Right lobe of liver (tissue), 6 donors: ENCODE results near the gene PSKH1. TPM values are rescaled to one million over a fixed set of nuclear protein-coding genes. Genes with fewer than 3 reads are reported as not detected.

Experiments used
- ATAC-seq, 4 donors: fragments of 200-7000 bp; cut with Tn5 transposase; one replicate each; pipeline ENCODE4 v1.9.1; 2020; ENCODE audit warnings: mild to moderate bottlenecking in 4 of 4, moderate library complexity in 4 of 4
- DNase-seq, 3 donors: peaks; one replicate each; pipeline ENCODE4 v3.0.0-alpha.2; 2020
- H3K27ac ChIP-seq, 3 donors: fragments of 200-600 bp; one replicate each; pipeline ENCODE4 v1.8.0; 2022
- H3K27me3 ChIP-seq, 2 donors: fragments of 200-600 bp; one replicate each; pipeline ENCODE4 v1.8.0; 2022
- H3K36me3 ChIP-seq, 4 donors: fragments of 200-600 bp; sonication (generic) in 1 of 4; one replicate each; pipeline versions ENCODE4 v1.5.1 to v1.8.0; 2017 to 2022; ENCODE audit warnings: control low read depth in 1 of 4
- H3K4me1 ChIP-seq, 4 donors: fragments of 200-600 bp; sonication (generic) in 1 of 4; one replicate each; pipeline versions ENCODE4 v1.5.1 to v1.8.0; 2017 to 2022; ENCODE audit warnings: control low read depth in 1 of 4
- H3K4me3 ChIP-seq, 3 donors: fragments of 200-600 bp; one replicate each; pipeline ENCODE4 v1.8.0; 2022
- H3K9me3 ChIP-seq, 4 donors: fragments of 200-600 bp; sonication (generic) in 1 of 4; one replicate each; pipeline versions ENCODE4 v1.5.1 to v1.8.0; 2017 to 2022; ENCODE audit warnings: control low read depth in 1 of 4
- CTCF ChIP-seq, 4 donors: fragments of 200-600 bp in 3 of 4; fragments of 450-650 bp in 1 of 4; IDR thresholded peaks; one replicate each; pipeline versions ENCODE4 v1.5.1 to v1.8.0; 2016 to 2022; ENCODE audit warnings: antibody characterized with exemption in 4 of 4, mild to moderate bottlenecking in 2 of 4
- POLR2A ChIP-seq: fragments of 450-650 bp; IDR thresholded peaks from one replicate; pipeline ENCODE4 v1.6.1; 2017; ENCODE audit warnings: antibody characterized with exemption, mild to moderate bottlenecking
- WGBS: methylation state at CpG from one replicate; pipeline ENCODE4 v1.1.6; 2018; ENCODE audit warnings: low coverage, low lambda C conversion rate; ENCODE audit not compliant: insufficient coverage; ENCODE audit errors: missing lambda C conversion rate; 5-methylcytosine and 5-hydroxymethylcytosine counted together
- intact Hi-C, 2 donors: fragments of 100-400 bp; cut with DNase I; formaldehyde crosslinking; loops; one replicate each; pipeline versions ENCODE4 v1.11.2 to v1.14.1; 2022
- total RNA-seq, 6 experiments: library from RNA; depleted of rRNA in 2 of 6; stranded (reverse); fragments of >200 nt in 2 of 6; fragmentation: NEBNext Ultra II Directional in 3 of 6; extraction: Animal tissue kit (Norgen Biotek cat#: 25700) in 3 of 6; gene quantifications; one replicate each; pipeline versions ENCODE4 v1.1.0 to v1.2.4, GENCODE V29; 2016 to 2023
- donor health status: DM: no; HTN: yes; CAD: no.
- donor health status: DM: no; HTN: no; CAD: no.
- donor health status: DM: no; HTN: no; CAD: no.
- donor health status: DM: no; HTN: yes; CAD: no.
- donor health status: DM: no; HTN: yes; CAD: no.

Gene PSKH1
- total RNA-seq, 6 experiments from 2014 or later = 6.7 to 22.6 (median 13.2) TPM

GRCh38 chr16:67864594-67864993 is 28.5 kb upstream of the PSKH1 start:
- no peak overlapping the region for H3K4me3 ChIP-seq
- no peaks in the 10 kb centered on the region for H3K9me3 ChIP-seq
- H3K27ac ChIP-seq = no peak overlapping the region
- TF ChIP-seq CTCF (IDR thresholded peaks at IDR 0.05) = no peak
- no peak for TF ChIP-seq POLR2A
- no peaks in the 10 kb centered on the region for H3K4me1 ChIP-seq
- ATAC-seq (no peak), DNase-seq (no peak)
- no peaks in the 10 kb centered on the region for H3K27me3 ChIP-seq
- H3K36me3 ChIP-seq = peaks cover 0 to 36% (median 5%) of the 10 kb centered on the region in 4 donors
- 86% methylated on average over 1 of the region's 2 CpGs for WGBS
- intact Hi-C loops = no loop called here

GRCh38 chr16:67865318-67865717 is 27.7 kb upstream of the PSKH1 start:
- Histone ChIP-seq H3K4me1 (peaks cover 0 to 7% (median 0%) of the 10 kb centered on the region in 4 donors), H3K27me3 (no peaks in the 10 kb centered on the region), H3K9me3 (no peaks in the 10 kb centered on the region), H3K27ac (no peak overlapping the region), H3K4me3 (no peak overlapping the region), H3K36me3 (peaks cover 0 to 36% (median 6%) of the 10 kb centered on the region in 4 donors)
- ATAC-seq (peak; percentile 75 to 84 (median 78)), DNase-seq (no peak)
- TF ChIP-seq CTCF (IDR thresholded peaks at IDR 0.05) (peak; percentile 33 to 64 (median 42)), POLR2A (no peak)
- WGBS = no CpG with 5 or more reads among the region's 2 CpGs
- intact Hi-C loops = no loop called here

- DNase-seq (no peak), ATAC-seq (no peak)
- Histone ChIP-seq H3K27me3 (no peaks in the 10 kb centered on the region), H3K4me1 (peaks cover 0 to 13% (median 4%) of the 10 kb centered on the region in 4 donors), H3K36me3 (peaks cover 0 to 39% (median 6%) of the 10 kb centered on the region in 4 donors), H3K27ac (no peak overlapping the region), H3K4me3 (no peak overlapping the region), H3K9me3 (no peaks in the 10 kb centered on the region)
- TF ChIP-seq POLR2A = no peak
- WGBS = 95% methylated on average over 4 of the region's 6 CpGs
- intact Hi-C loops = no loop called here
Observed at GRCh38 chr16:67868290-67868689, 24.8 kb upstream of the PSKH1 start.

GRCh38 chr16:67869653-67870052 is 23.4 kb upstream of the PSKH1 start:
- DNase-seq = peak in 2 of 3 donors; percentile 59 to 71
- H3K4me1 ChIP-seq = peaks cover 0 to 24% (median 8%) of the 10 kb centered on the region in 4 donors
- ATAC-seq = peak; percentile 7 to 57 (median 42)
- H3K27me3 ChIP-seq = no peaks in the 10 kb centered on the region
- H3K9me3 ChIP-seq = no peaks in the 10 kb centered on the region
- intact Hi-C loops = no loop called here
- peaks cover 0 to 39% (median 6%) of the 10 kb centered on the region in 4 donors for H3K36me3 ChIP-seq
- no peak overlapping the region for H3K4me3 ChIP-seq
- peak overlapping the region in 2 of 3 donors; percentile 43 to 66 for H3K27ac ChIP-seq
- no peak for TF ChIP-seq POLR2A
- no peak for TF ChIP-seq CTCF (IDR thresholded peaks at IDR 0.05)
- WGBS = 31% methylated on average over 5 of the region's 7 CpGs

GRCh38 chr16:67871256-67871655 is 21.8 kb upstream of the PSKH1 start:
- peaks cover 0 to 27% (median 6%) of the 10 kb centered on the region in 4 donors for H3K36me3 ChIP-seq

More at GRCh38 chr16:67871256-67871655, 21.8 kb upstream of the PSKH1 start:
- Histone ChIP-seq H3K27ac (no peak overlapping the region), H3K9me3 (no peaks in the 10 kb centered on the region), H3K4me3 (no peak overlapping the region), H3K27me3 (no peaks in the 10 kb centered on the region), H3K4me1 (peaks cover 0 to 32% (median 8%) of the 10 kb centered on the region in 4 donors)
- TF ChIP-seq POLR2A (no peak), CTCF (IDR thresholded peaks at IDR 0.05) (no peak)
- intact Hi-C loops = no loop called here
- DNase-seq (no peak), ATAC-seq (no peak)
- 65% methylated on average over 2 of the region's 3 CpGs for WGBS
